Esophagus squamous epithelium (tissue), 5 donors: ENCODE results near the gene BPIFB1. TPM values are rescaled to one million over a fixed set of nuclear protein-coding genes. Genes with fewer than 3 reads are reported as not detected.

Source experiments
- DNase-seq: peaks from one replicate; lab custom pipeline; 2025; lab: John Stamatoyannopoulos, UW
- H3K27ac ChIP-seq, 4 donors: fragments of 200-600 bp; sonication (generic); one replicate each; pipeline ENCODE4 v1.5.1; 2016 to 2019; ENCODE audit warnings: mild to moderate bottlenecking in 1 of 4
- H3K27me3 ChIP-seq, 4 donors: fragments of 200-600 bp; sonication (generic); 1 replicate in 3 of 4; 2 replicates in 1 of 4; pipeline versions ENCODE4 v1.5.1 to v1.6.0; 2017 to 2021; ENCODE audit warnings: antibody characterized with exemption in 1 of 4
- H3K36me3 ChIP-seq, 3 donors: fragments of 200-600 bp; sonication (generic); one replicate each; pipeline ENCODE4 v1.5.1; 2016 to 2019
- H3K4me1 ChIP-seq, 3 donors: fragments of 200-600 bp; sonication (generic); one replicate each; pipeline ENCODE4 v1.5.1; 2017 to 2019
- H3K4me3 ChIP-seq, 4 donors: fragments of 200-600 bp; sonication (generic); 1 replicate in 3 of 4; 2 replicates in 1 of 4; pipeline ENCODE4 v1.5.1; 2016 to 2019; ENCODE audit warnings: mild to moderate bottlenecking in 2 of 4, moderate library complexity in 1 of 4
- H3K9me3 ChIP-seq, 3 donors: fragments of 200-600 bp; sonication (generic); one replicate each; pipeline ENCODE4 v1.5.1; 2016 to 2019
- CTCF ChIP-seq, 6 experiments: fragments of 450-650 bp in 4 of 6; fragments of 200-600 bp in 2 of 6; sonication (generic) in 2 of 6; IDR thresholded peaks; one replicate each; pipeline ENCODE4 v1.5.1; 2016 to 2019; ENCODE audit warnings: antibody characterized with exemption in 6 of 6, mild to moderate bottlenecking in 4 of 6, moderate library complexity in 4 of 6
- POLR2A ChIP-seq, 4 donors: fragments of 450-650 bp; IDR thresholded peaks; one replicate each; pipeline ENCODE4 v1.6.1; 2017; ENCODE audit warnings: antibody characterized with exemption in 4 of 4, mild to moderate bottlenecking in 4 of 4, moderate library complexity in 3 of 4
- WGBS, 2 donors: methylation state at CpG; one replicate each; pipeline ENCODE4 v1.1.5; 2018; 5-methylcytosine and 5-hydroxymethylcytosine counted together
- intact Hi-C: fragments of 100-400 bp; cut with DNase I; formaldehyde crosslinking; loops from one replicate; pipeline ENCODE4 v1.15.0; 2022
- total RNA-seq, 4 donors: library from RNA; depleted of rRNA; stranded (reverse); fragments of >200 nt; gene quantifications; one replicate each; pipeline ENCODE4 v1.1.0, GENCODE V29; 2016
- donor health status: DM: yes; HTN: yes; CAD: no.

The BPIFB1 gene
- total RNA-seq, 4 donors from 2014 or later: 0.38 to 99.4 (median 4.3) TPM; not detected in 1

DNA sequence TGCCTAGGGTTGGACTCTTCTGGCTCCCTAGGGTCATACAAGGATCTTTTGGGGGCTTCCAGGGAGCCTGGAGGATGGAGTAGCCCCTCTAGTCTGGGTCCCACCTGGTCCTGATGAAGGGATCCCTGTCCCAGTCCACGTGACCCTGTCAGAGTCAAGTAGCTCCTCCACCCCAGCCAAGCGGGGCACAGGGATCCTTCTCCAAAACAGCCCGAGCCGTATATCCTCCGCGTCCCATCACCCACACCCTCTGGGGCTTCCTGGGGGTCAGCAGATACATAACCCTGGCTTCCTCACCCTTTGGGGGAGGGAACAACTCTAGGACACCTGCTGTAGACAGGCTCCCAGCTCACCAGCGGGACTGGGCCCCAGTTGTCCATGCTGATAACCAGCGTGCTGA lies 28.0 kb downstream of the BPIFB1 start:
- no peak for DNase-seq
- TF ChIP-seq POLR2A (IDR thresholded peaks at IDR 0.05) (no peak), CTCF (IDR thresholded peaks at IDR 0.05) (no peak)
- WGBS, 2 donors: 74 to 84% methylated on average over 8 of the region's 8 CpGs
- Histone ChIP-seq H3K27me3 (peaks cover 0 to 7% (median 0%) of the 10 kb centered on the region in 4 donors), H3K4me3 (no peak overlapping the region), H3K36me3 (no peaks in the 10 kb centered on the region), H3K9me3 (no peaks in the 10 kb centered on the region), H3K27ac (no peak overlapping the region), H3K4me1 (no peaks in the 10 kb centered on the region)
- intact Hi-C loops: no loop called here

GRCh38 chr20:33311996-33312395 lies 29.0 kb downstream of the BPIFB1 start:
- H3K4me3 ChIP-seq: no peak overlapping the region
- 66 to 71% methylated on average over 4 of the region's 4 CpGs for WGBS, 2 donors
- no peaks in the 10 kb centered on the region for H3K36me3 ChIP-seq
- no peak overlapping the region for H3K27ac ChIP-seq
- no peak for DNase-seq
- no peaks in the 10 kb centered on the region for H3K4me1 ChIP-seq
- H3K9me3 ChIP-seq: no peaks in the 10 kb centered on the region
- intact Hi-C loops: no loop called here
- TF ChIP-seq CTCF (IDR thresholded peaks at IDR 0.05): no peak
- TF ChIP-seq POLR2A (IDR thresholded peaks at IDR 0.05): no peak
- peaks cover 0 to 13% (median 0%) of the 10 kb centered on the region in 4 donors for H3K27me3 ChIP-seq

- TF ChIP-seq CTCF (IDR thresholded peaks at IDR 0.05) (no peak), POLR2A (IDR thresholded peaks at IDR 0.05) (no peak)
- H3K27me3 ChIP-seq: peaks cover 0 to 18% (median 0%) of the 10 kb centered on the region in 4 donors
- WGBS, 2 donors: 49 to 89% methylated on average over 3 to 6 of the region's 11 CpGs
- no peaks in the 10 kb centered on the region for H3K36me3 ChIP-seq
- H3K4me1 ChIP-seq: no peaks in the 10 kb centered on the region
- no peak overlapping the region for H3K27ac ChIP-seq
- no peaks in the 10 kb centered on the region for H3K9me3 ChIP-seq
- intact Hi-C loops: no loop called here
- H3K4me3 ChIP-seq: no peak overlapping the region
- DNase-seq: no peak
Observed at GRCh38 chr20:33312583-33312982, 29.6 kb downstream of the BPIFB1 start.

- H3K27ac ChIP-seq: no peak overlapping the region
- peaks cover 0 to 30% (median 0%) of the 10 kb centered on the region in 4 donors for H3K27me3 ChIP-seq
- no peak overlapping the region for H3K4me3 ChIP-seq
- WGBS, 2 donors: 63 to 75% methylated on average over 5 to 7 of the region's 7 CpGs
- H3K4me1 ChIP-seq: no peaks in the 10 kb centered on the region
- no peak for DNase-seq
- TF ChIP-seq CTCF (IDR thresholded peaks at IDR 0.05) (no peak), POLR2A (IDR thresholded peaks at IDR 0.05) (no peak)
- no peaks in the 10 kb centered on the region for H3K36me3 ChIP-seq
- intact Hi-C loops: no loop called here
- H3K9me3 ChIP-seq: no peaks in the 10 kb centered on the region
Observed at GRCh38 chr20:33313686-33314314, 30.8 kb downstream of the BPIFB1 start.

- intact Hi-C loops: no loop called here
- Histone ChIP-seq H3K36me3 (no peaks in the 10 kb centered on the region), H3K27me3 (peaks cover 0 to 54% (median 0%) of the 10 kb centered on the region in 4 donors), H3K4me1 (no peaks in the 10 kb centered on the region), H3K4me3 (no peak overlapping the region), H3K9me3 (no peaks in the 10 kb centered on the region), H3K27ac (no peak overlapping the region)
- no peak for DNase-seq
- TF ChIP-seq POLR2A (IDR thresholded peaks at IDR 0.05) (no peak), CTCF (IDR thresholded peaks at IDR 0.05) (no peak)
- 70 to 74% methylated on average over 2 to 4 of the region's 5 CpGs for WGBS, 2 donors
Observed at GRCh38 chr20:33316343-33316742, 33.3 kb downstream of the BPIFB1 start.
